DOHH2 (cell line): ENCODE measurements around the gene CDKL4.
"Not testable (repeated sequence)": the region's sequence is repeated elsewhere in the genome, so short reads cannot be mapped to it uniquely, and the experiment has no call there.

Source experiments
- EZH2phosphoT487 ChIP-seq: fragments of 200-600 bp; sonication (generic); IDR thresholded peaks from 2 replicates; pipeline ENCODE4 v1.6.1; 2017; ENCODE audit warnings: borderline replicate concordance, mild to moderate bottlenecking, antibody characterized with exemption, low read length, moderate library complexity, mixed read lengths
- TF ChIP-seq, protein P1 (sequence below): fragments of 200-600 bp; sonication (generic); IDR thresholded peaks from one replicate; pipeline ENCODE4 v1.5.1; 2014; ENCODE audit warnings: antibody characterized with exemption, mild to moderate bottlenecking, low read depth, low read length; ENCODE audit not compliant: poor library complexity, severe bottlenecking

DNA sequence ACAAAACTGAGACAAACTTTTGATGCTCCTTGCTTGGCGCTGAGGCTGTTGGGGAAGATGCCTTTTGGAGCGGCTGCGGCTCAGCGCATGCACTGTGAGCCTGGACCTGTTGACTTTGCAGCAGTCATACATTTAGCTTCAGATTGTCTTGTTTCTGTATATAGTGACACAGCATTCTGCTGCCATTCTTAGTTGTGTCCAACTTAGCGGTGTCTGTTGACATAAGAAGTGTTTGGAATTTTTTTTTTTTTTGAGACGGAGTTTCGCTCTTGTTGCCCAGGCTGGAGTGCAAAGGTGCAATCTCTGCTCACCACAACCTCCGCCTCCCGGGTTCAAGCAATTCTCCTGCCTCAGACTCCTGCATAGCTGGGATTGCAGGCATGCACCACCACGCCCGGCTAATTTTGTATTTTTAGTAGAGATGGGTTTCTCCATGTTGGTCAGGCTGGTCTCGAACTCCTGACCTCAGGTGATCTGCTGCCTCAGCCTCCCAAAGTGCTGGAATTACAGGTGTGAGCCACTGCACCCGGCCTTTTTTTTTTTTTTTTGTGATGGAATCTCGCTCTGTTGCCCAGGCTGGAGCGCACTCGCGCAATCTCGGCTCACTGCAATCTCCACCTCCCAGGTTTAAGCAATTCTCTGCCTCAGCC is 105.5 kb downstream of the CDKL4 start:
- TF ChIP-seq, protein P1, sequence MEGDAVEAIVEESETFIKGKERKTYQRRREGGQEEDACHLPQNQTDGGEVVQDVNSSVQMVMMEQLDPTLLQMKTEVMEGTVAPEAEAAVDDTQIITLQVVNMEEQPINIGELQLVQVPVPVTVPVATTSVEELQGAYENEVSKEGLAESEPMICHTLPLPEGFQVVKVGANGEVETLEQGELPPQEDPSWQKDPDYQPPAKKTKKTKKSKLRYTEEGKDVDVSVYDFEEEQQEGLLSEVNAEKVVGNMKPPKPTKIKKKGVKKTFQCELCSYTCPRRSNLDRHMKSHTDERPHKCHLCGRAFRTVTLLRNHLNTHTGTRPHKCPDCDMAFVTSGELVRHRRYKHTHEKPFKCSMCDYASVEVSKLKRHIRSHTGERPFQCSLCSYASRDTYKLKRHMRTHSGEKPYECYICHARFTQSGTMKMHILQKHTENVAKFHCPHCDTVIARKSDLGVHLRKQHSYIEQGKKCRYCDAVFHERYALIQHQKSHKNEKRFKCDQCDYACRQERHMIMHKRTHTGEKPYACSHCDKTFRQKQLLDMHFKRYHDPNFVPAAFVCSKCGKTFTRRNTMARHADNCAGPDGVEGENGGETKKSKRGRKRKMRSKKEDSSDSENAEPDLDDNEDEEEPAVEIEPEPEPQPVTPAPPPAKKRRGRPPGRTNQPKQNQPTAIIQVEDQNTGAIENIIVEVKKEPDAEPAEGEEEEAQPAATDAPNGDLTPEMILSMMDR: not testable (repeated sequence)
- TF ChIP-seq EZH2phosphoT487: not testable (repeated sequence)
